ENCODE measurements around the gene ANKAR.
"Not testable (repeated sequence)": the region's sequence is repeated elsewhere in the genome, so short reads cannot be mapped to it uniquely, and the experiment has no call there.

Gene ANKAR

DNA sequence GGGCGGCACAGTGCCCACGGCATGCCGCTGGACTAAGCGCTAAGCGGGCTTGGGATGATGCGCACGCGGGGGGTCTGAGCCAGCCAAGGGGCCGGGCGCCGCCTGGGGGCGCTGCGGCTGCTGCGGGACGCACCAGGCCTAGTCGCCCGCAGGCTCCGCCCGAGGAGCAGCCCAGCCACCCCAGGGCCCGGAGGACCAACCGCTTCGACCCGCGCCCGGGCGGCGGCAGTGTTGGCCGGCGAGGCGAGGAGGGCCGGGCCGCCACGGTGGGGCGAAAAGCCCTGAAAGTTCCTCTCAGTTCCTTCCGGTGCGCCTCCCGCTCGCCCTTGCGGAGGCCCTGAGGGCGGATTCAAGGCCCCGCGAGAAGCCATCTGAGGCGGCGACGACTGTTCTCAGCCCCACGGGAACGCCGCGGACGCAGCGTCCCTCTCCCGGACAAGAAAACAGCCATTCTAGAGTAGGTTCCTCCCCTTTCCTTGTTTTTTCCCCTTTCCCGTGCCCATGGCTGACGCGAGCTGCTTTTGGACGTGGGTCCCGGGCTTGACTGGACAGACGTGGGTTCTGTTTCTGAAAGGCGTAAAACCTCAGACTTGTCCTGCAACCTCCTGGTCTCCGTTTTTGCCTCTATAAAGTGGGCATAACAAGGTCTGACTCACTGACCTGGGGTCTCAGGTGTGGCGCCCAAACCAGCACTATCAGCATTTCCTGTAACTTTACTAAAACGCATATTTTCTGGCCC, at the start of gene ANKAR:
TSS of gene ANKAR (plus strand) at position 297 of the 739 bp plus-strand sequence. CDS start 1,821 bp downstream, outside the sequence.
- peak; percentile 92 for DNase-seq (ENCODE audit: low read depth)

GRCh38 chr2:189625636-189626035, 48.8 kb upstream of the ANKAR start:
- no peak for DNase-seq (ENCODE audit: low read depth)

DNA sequence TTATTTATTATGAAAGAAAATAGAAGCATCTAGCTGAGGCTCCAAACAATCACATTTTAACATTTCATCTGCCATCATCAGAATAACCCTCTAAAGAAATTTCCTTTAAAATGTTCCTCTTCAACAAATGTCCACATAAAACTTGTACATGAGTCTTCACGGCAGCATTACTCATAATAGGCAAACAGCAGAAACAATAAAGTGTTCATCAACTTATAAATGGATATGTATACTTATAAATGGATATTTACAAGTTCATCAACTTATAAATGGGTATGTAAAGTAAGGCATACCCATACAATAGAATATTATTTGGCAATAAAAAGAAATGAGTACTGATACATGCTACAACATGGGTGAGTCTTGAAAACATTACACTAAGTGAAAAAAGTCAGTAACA, 46.7 kb upstream of the ANKAR start:
- no peak for DNase-seq (ENCODE audit: low read depth)

DNA sequence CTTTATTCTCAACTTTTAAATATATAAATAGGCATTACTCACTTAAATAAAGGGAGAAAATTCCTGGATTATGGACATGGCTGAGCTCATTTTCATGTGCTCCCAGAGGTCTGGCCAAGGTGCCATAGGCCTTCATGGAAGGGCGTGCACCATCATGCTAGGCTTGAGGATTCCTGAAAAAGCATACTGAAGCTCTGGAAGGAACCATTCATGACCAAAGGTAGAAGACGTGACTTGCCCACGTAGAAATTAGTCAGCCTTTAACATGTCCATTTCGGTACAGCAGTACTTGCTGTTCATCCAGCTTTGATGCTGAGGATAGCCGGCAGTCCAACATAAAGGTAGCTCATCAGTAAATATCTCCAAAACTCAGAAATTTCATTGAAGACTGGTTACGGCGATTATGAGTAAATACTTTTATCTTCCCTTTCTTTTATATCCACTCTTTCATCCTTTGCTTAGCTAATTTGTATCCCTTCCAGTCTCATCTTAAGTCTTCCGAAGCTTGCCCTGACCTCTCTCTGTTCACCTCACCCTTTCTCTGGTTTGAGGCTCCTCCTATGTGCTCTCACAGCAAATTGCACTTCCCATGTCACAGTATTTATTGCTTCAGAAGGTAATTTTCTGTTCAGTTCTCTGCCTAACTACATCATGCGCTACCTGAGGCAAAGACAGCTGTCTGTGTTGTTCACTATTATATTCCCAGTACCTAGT, 45.5 kb upstream of the ANKAR start:
- DNase-seq (ENCODE audit: low read depth): peak; percentile 45

- DNase-seq (ENCODE audit: low read depth): peak; percentile 70
These were observed 44.7 kb upstream of the ANKAR start for GRCh38 chr2:189629531-189630453.

DNA sequence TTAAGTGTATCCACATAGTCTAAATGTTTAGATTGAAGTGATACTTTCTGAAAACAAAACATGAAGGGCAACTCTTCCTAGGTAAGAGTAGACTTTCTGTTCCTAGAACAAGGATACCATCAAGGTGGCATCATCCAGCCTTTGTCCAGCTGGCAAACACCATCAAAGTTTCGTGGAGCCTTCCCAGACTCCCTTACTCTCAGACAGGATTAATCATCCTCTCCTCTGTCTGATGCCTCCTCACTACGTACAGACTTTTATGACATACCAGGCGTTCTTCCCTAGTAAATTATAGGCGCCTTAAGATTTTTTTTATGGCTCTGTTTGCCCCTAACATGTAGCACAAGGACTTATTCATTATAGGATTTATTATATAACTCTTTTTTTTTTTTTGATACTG, 42.6 kb upstream of the ANKAR start:
- DNase-seq (ENCODE audit: low read depth): no peak

DNA sequence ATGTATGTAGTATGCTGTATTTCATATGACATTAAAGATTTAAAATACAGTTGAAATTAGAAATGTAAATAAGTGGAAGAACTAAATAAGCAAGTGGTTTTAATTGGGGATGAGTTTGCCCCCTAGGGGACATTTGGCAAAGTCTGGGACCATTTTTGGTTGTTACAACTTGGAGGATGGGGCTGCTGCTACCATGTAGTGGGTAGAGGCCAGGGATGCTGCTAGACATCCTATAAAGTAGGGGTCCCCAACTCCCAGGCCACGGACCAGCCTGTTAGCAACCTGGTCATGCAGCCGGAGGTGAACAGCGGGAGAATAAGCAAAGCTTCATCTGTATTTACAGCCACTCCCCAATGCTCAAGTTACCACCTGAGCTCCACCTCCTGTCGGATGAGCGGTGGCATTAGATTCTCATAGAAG, 41.1 kb upstream of the ANKAR start:
- no peak for DNase-seq (ENCODE audit: low read depth)

GRCh38 chr2:189635353-189635752, 39.1 kb upstream of the ANKAR start:
- DNase-seq (ENCODE audit: low read depth): no peak

DNA sequence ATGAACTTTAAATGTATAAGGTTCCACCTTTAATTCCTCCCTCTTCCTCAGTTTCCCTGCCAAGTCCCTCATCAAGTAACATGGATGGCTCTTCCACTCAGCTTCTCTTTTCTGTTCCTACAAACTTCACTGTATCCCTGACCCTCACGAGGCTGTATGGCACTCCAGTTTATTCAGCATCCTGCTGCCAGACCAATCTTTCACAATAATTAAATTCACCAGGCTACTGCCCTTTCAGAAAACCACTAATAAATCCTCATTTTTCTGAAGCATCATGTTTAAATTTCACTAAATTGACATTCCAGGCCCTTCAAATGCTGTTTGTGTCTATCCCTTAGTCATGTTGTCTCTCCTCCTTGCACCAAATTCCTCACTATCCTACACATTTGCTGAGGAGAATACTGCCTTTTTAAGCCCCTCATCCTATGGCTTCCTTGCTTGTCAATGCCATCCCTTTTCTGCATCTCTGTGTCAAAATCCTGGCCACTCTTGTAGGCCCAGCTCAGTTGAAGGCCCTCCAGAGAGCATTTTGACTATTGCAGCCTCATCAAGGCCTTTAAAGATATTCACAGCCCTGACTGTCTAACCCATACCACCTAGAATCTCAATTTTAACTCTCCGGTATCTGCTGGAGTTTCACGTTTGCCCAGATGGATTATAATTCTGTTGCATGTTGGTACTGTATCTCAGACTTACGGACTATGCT, 36.0 kb upstream of the ANKAR start:
- no peak for DNase-seq (ENCODE audit: low read depth)

- DNase-seq (ENCODE audit: low read depth): no peak
These were observed 35.4 kb upstream of the ANKAR start for GRCh38 chr2:189639007-189639609.

GRCh38 chr2:189641002-189641401, 33.5 kb upstream of the ANKAR start:
- DNase-seq (ENCODE audit: low read depth): no peak

DNA sequence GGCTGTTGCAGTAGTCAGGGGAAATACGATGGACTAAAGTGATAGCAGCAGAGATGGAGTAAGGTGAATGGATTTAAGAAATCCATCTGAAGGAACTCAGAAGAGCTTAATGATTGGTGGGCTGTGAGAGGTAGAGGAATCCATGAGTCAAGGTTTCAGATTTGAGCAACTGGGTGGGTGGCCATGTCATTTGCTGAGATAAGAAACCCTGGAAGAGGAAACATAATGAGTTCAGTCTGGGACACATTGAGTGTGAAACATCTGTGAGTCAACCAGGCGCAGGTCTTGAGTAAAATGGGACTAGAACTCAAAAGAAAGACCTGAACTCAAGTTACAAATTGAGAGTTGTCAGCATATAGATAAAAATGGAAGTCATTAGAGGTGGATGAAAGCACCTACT, 32.9 kb upstream of the ANKAR start:
- DNase-seq (ENCODE audit: low read depth): peak; percentile 54

GRCh38 chr2:189646521-189646920, 27.9 kb upstream of the ANKAR start:
- DNase-seq (ENCODE audit: low read depth): no peak

- DNase-seq (ENCODE audit: low read depth): peak; percentile 94
These were observed 25.5 kb upstream of the ANKAR start for GRCh38 chr2:189648846-189649509.

- DNase-seq (ENCODE audit: low read depth): no peak
These were observed 23.2 kb upstream of the ANKAR start for GRCh38 chr2:189651284-189651683.

DNA sequence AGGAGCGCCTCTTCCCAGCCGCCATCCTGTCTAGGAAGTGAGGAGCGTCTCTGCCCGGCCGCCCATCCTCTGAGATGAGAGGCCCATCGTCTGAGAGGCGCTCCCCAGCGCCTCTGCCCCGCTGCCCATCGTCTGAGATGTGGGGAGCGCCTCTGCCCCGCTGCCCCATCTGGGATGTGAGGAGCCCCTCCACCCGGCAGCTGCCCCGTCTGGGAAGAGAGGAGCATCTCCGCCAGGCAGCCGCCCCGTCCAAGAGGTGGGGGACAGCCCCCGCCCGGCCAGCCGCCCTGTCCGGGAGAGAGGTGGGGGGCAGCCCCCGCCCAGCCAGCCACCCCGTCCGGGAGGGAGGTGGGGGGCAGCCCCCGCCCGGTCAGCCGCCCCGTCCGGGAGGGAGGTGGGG, 21.0 kb upstream of the ANKAR start:
- DNase-seq (ENCODE audit: low read depth): not testable (repeated sequence)

- DNase-seq (ENCODE audit: low read depth): peak; percentile 81
These were observed 19.8 kb upstream of the ANKAR start for GRCh38 chr2:189654641-189655040.

GRCh38 chr2:189657867-189658266, 16.6 kb upstream of the ANKAR start:
- DNase-seq (ENCODE audit: low read depth): peak; percentile 96

- no peak for DNase-seq (ENCODE audit: low read depth)
These were observed 15.9 kb upstream of the ANKAR start for GRCh38 chr2:189658306-189659212.

- peak; percentile 75 for DNase-seq (ENCODE audit: low read depth)
These were observed 14.7 kb upstream of the ANKAR start for GRCh38 chr2:189659734-189660133.

Measured in iris pigment epithelial cell (primary cell).